ENCODE measurements around the gene NECTIN4. TPM values are rescaled to one million over a fixed set of nuclear protein-coding genes. Genes with fewer than 3 reads are reported as not detected.

The NECTIN4 gene
- total and polyA plus RNA-seq, 7 experiments from 2014 or later = not detected

DNA sequence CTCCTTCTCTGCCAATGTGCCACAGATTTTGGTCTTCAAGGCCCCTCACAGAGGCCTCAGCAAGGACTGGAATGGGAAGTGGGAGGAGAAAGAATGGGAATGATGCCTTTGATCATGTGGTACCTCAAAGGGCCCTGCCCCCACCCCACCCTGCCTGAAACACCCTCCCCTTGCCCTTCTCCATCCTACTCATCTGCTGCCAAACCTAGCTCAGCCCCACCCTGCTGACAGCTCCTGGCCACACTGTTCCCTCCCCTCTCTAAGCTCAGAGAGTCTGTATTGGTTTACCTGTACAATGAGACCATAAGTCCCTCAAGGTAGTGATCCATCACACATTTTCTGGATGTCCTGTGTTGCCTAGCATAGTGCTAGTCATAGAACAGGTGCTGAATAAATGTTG, 12.9 kb downstream of the NECTIN4 start:
- Mint-ChIP-seq H3K4me3 (no peak overlapping the region), H3K4me1 (peaks cover 6 to 19% (median 13%) of the 10 kb centered on the region in 7 donors), H3K9me3 (peaks cover 0 to 1% (median 0%) of the 10 kb centered on the region in 11 donors), H3K36me3 (no peaks in the 10 kb centered on the region), H3K27me3 (no peaks in the 10 kb centered on the region), H3K27ac (no peak overlapping the region)
- DNase-seq (no peak), ATAC-seq (no peak)
- intact Hi-C loops (cut with micrococcal nuclease) = no loop called here
- ChIA-PET POLR2A (interaction anchor here (1.2 kb wide), 1 partner anchor 26 kb away, joined by 6 read pairs; no protein-coding TSS in a partner anchor), CTCF (interaction anchor here (0.8 to 1.3 kb wide), 2 partner anchors 11 to 20 kb away, joined by 3 read pairs; no protein-coding TSS in a partner anchor)
- no peaks in the 10 kb centered on the region for H3K9me3 ChIP-seq (ENCODE audit: control insufficient read depth in 2 of 3, low read length in 3 of 3)
- H3K36me3 ChIP-seq (ENCODE audit: control insufficient read depth in 2 of 3, insufficient read depth in 3 of 3, low read length in 3 of 3) = no peaks in the 10 kb centered on the region
- H3K27me3 ChIP-seq (ENCODE audit: control insufficient read depth in 2 of 2, insufficient read depth in 2 of 2, low read length in 2 of 2) = no peaks in the 10 kb centered on the region
- H3K27ac ChIP-seq (ENCODE audit: low read depth, low read length) = no peak overlapping the region
- H3K4me1 ChIP-seq (ENCODE audit: control insufficient read depth in 2 of 2, insufficient read depth in 2 of 2, low read length in 2 of 2) = peaks cover 0 to 7% of the 10 kb centered on the region in 2 donors
- H3K4me3 ChIP-seq (ENCODE audit: low read length) = no peak overlapping the region

DNA sequence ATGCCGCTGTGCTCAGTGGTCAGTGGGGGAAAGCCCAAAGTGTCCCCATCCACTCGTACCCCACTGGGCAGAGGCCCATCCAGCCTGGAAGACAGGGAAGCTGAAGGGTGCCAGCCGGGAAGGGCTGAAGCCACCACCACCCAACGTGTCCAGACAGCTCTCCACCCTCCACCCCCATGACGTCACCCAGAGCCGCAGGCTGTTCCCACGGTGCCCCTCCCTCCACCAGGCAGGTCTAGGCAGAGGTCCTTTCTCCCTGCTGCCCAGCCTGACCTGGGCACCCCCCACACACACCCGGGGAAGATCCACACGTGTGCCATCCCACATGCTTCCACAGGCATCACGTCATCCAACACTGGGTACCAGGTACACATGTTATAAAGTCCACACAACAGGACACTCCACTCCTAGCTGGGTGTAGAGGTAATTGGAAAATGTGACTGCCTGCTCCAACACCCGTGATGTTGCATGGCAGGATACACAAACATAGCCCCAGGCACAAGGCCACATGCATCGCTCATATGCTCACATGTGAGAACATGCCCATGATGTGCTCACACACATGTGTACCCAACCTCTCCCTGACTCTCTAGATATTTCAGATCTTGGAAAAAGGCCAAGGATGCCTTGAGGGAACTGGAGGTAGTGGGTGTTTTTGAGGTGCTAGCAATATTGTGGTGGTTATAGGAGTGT, 14.5 kb downstream of the NECTIN4 start:
- peaks cover 9 to 23% of the 10 kb centered on the region in 2 donors for H3K4me1 ChIP-seq (ENCODE audit: control insufficient read depth in 2 of 2, insufficient read depth in 2 of 2, low read length in 2 of 2)
- no peak overlapping the region for H3K4me3 ChIP-seq (ENCODE audit: low read length)
- ChIA-PET CTCF (interaction anchor here (0.9 kb wide), 1 partner anchor 42 kb away, joined by 3 read pairs; no protein-coding TSS in a partner anchor), POLR2A (interaction anchor here (0.8 to 10.9 kb wide), 2 partner anchors 23 to 30 kb away, joined by 3 to 377 read pairs; partner anchors contain the start of genes KLHDC9, TSTD1 and USF1)
- H3K36me3 ChIP-seq (ENCODE audit: control insufficient read depth in 2 of 3, insufficient read depth in 3 of 3, low read length in 3 of 3) = no peaks in the 10 kb centered on the region
- ATAC-seq = no peak
- Mint-ChIP-seq H3K36me3 (no peaks in the 10 kb centered on the region), H3K27me3 (no peaks in the 10 kb centered on the region), H3K4me1 (peaks cover 11 to 32% (median 29%) of the 10 kb centered on the region in 7 donors), H3K4me3 (no peak overlapping the region), H3K9me3 (peaks cover 0 to 1% (median 0%) of the 10 kb centered on the region in 11 donors), H3K27ac (peak overlapping the region in 2 of 9 donors; percentile 14 to 38)
- no peak overlapping the region for H3K27ac ChIP-seq (ENCODE audit: low read depth, low read length)
- DNase-seq = no peak
- H3K27me3 ChIP-seq (ENCODE audit: control insufficient read depth in 2 of 2, insufficient read depth in 2 of 2, low read length in 2 of 2) = no peaks in the 10 kb centered on the region
- H3K9me3 ChIP-seq (ENCODE audit: control insufficient read depth in 2 of 3, low read length in 3 of 3) = no peaks in the 10 kb centered on the region
- intact Hi-C loops (cut with micrococcal nuclease) = no loop called here

DNA sequence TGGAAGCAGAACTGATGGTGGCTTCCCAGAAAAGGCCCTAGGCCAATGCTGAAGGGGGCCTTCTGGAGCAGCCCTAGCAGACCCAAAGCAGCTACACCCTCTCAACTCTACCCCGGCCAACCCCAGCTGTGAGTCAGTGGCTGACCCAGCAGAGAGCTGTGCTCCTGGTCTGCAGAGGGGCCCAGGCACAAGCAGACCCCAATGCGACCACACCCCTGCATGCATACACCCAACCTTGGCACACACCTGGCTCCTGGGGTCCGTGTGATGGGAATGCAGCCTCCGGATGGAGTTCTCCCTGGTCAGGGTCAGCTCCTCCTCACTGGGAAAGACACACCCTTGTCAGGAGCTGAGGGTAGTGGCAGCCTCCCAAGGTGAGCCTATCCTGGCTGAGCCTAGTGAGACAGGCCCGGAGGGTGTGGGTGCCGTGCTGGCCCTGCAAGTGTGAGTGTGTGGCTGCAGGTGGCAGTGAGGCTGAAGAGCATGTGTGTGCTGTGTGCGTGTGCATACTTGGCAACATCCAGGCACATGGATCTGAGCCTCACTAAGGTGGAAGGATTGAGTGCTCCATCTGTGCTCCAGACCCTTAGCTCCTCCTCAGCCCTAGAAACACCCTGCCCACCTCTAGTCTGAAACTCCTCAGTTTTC, 15.8 kb downstream of the NECTIN4 start:
- Histone ChIP-seq H3K27ac (ENCODE audit: low read depth, low read length) (no peak overlapping the region), H3K4me1 (ENCODE audit: control insufficient read depth in 2 of 2, insufficient read depth in 2 of 2, low read length in 2 of 2) (peaks cover 10 to 23% of the 10 kb centered on the region in 2 donors), H3K36me3 (ENCODE audit: control insufficient read depth in 2 of 3, insufficient read depth in 3 of 3, low read length in 3 of 3) (peaks cover 0 to 8% (median 0%) of the 10 kb centered on the region in 3 experiments), H3K27me3 (ENCODE audit: control insufficient read depth in 2 of 2, insufficient read depth in 2 of 2, low read length in 2 of 2) (no peaks in the 10 kb centered on the region), H3K4me3 (ENCODE audit: low read length) (no peak overlapping the region), H3K9me3 (ENCODE audit: control insufficient read depth in 2 of 3, low read length in 3 of 3) (no peaks in the 10 kb centered on the region)
- ChIA-PET POLR2A (interaction anchor here (10.9 kb wide), 1 partner anchor 29 kb away, joined by 377 read pairs; the partner anchor contains the start of genes TSTD1 and USF1), CTCF (interaction anchor here (0.6 to 6.7 kb wide), 5 partner anchors 8 to 275 kb away, joined by 3 to 120 read pairs (median 4); partner anchors contain the start of gene KLHDC9)
- no peak for DNase-seq
- Mint-ChIP-seq H3K9me3 (peaks cover 0 to 1% (median 0%) of the 10 kb centered on the region in 11 donors), H3K27me3 (no peaks in the 10 kb centered on the region), H3K4me1 (peaks cover 11 to 34% (median 30%) of the 10 kb centered on the region in 7 donors), H3K36me3 (peaks cover 0 to 10% (median 0%) of the 10 kb centered on the region in 5 donors), H3K27ac (peak overlapping the region in 4 of 9 donors; percentile 25 to 94 (median 46)), H3K4me3 (no peak overlapping the region)
- intact Hi-C loops (cut with micrococcal nuclease) = no loop called here
- no peak for ATAC-seq

DNA sequence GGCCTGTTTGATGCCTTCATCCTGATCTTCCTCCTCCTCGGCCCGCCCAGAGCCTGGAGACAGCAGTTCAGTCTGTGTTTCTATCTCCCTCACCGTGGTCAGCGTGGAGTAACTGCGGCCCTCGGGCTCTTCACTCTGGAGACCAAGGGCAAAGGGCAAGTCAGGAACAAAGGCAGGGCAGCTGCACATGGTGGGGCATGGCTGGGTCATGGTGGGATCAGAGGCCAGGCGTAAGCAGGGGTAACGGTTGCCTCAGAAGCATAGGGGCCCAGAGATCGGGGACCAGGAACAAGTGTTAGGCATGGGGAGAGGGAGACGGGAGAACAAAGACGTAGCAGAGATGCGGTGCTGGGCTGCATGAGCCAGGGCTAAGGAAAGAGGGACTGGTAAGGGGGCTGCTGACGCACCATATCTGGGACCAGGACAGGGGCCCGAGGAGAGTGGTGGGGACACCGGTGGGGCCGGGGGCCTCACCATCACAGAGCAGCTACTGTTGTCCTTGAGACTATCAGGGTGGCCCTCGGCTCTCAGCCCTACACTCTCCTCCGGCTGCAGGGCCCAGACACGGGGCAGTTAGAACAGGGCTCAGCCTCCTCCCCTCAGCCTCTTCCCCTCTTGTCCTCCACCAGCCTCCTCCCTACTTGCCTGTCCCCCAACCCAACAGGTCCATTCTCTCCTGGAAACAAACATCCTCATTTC, 16.5 kb downstream of the NECTIN4 start:
- H3K27me3 Mint-ChIP-seq = no peaks in the 10 kb centered on the region
- DNase-seq (no peak), ATAC-seq (no peak)
- peaks cover 12 to 39% (median 34%) of the 10 kb centered on the region in 7 donors for H3K4me1 Mint-ChIP-seq
- H3K36me3 ChIP-seq (ENCODE audit: control insufficient read depth in 2 of 3, insufficient read depth in 3 of 3, low read length in 3 of 3) = peaks cover 0 to 8% (median 0%) of the 10 kb centered on the region in 3 experiments
- H3K27ac ChIP-seq (ENCODE audit: low read depth, low read length) = no peak overlapping the region
- intact Hi-C loops (cut with micrococcal nuclease) = no loop called here
- ChIA-PET POLR2A (interaction anchor here (1.1 to 10.9 kb wide), 2 partner anchors 24 to 28 kb away, joined by 3 to 377 read pairs; partner anchors contain the start of genes TSTD1 and USF1), CTCF (interaction anchor here (0.6 to 6.7 kb wide), 7 partner anchors 7 to 32 kb away, joined by 3 to 120 read pairs (median 4); partner anchors contain the start of genes KLHDC9, NECTIN4, TSTD1 and USF1)
- H3K9me3 ChIP-seq (ENCODE audit: control insufficient read depth in 2 of 3, low read length in 3 of 3) = no peaks in the 10 kb centered on the region
- H3K4me3 Mint-ChIP-seq = no peak overlapping the region
- no peak overlapping the region for H3K4me3 ChIP-seq (ENCODE audit: low read length)
- peaks cover 0 to 17% (median 2%) of the 10 kb centered on the region in 5 donors for H3K36me3 Mint-ChIP-seq
- H3K4me1 ChIP-seq (ENCODE audit: control insufficient read depth in 2 of 2, insufficient read depth in 2 of 2, low read length in 2 of 2) = peaks cover 10 to 25% of the 10 kb centered on the region in 2 donors
- H3K27me3 ChIP-seq (ENCODE audit: control insufficient read depth in 2 of 2, insufficient read depth in 2 of 2, low read length in 2 of 2) = no peaks in the 10 kb centered on the region
- H3K9me3 Mint-ChIP-seq = peaks cover 0 to 1% (median 0%) of the 10 kb centered on the region in 11 donors
- H3K27ac Mint-ChIP-seq = peak overlapping the region in 5 of 9 donors; percentile 25 to 95 (median 65)

DNA sequence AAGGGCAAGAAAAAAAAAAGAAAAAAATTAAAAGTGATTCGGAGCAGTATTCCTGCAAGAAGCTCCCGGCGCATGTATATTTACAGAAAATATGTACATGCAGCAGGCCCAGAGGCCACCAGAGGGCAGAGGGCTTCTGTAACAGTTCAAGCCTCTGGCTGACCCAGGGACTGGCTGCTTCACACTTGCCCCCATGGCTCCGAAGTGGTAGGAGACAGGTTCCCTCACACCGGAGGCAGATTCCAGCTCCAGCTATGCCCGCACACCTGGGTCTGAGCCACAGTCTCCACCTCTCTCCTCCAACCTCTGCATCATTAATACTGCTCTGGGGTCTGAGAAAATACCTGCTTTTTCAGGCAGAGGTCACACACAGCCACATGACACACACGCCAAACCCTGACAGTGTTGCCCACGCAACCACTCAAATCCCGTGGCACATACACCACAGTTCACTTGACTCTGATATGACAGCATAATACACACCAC, 17.4 kb downstream of the NECTIN4 start:
- peaks cover 0 to 8% (median 0%) of the 10 kb centered on the region in 3 experiments for H3K36me3 ChIP-seq (ENCODE audit: control insufficient read depth in 2 of 3, insufficient read depth in 3 of 3, low read length in 3 of 3)
- Mint-ChIP-seq H3K27me3 (no peaks in the 10 kb centered on the region), H3K36me3 (peaks cover 3 to 25% (median 6%) of the 10 kb centered on the region in 5 donors), H3K4me3 (peak overlapping the region in 4 of 10 donors; percentile 11 to 46 (median 19)), H3K4me1 (peaks cover 21 to 47% (median 42%) of the 10 kb centered on the region in 7 donors), H3K27ac (peak overlapping the region; percentile 27 to 99 (median 91)), H3K9me3 (peaks cover 0 to 1% (median 0%) of the 10 kb centered on the region in 11 donors)
- H3K27me3 ChIP-seq (ENCODE audit: control insufficient read depth in 2 of 2, insufficient read depth in 2 of 2, low read length in 2 of 2) = no peaks in the 10 kb centered on the region
- no peak for ATAC-seq
- DNase-seq = peak; percentile 18 to 50 (median 43)
- no peak overlapping the region for H3K4me3 ChIP-seq (ENCODE audit: low read length)
- intact Hi-C loops (cut with micrococcal nuclease) = loop anchor here in 1 of 2 donors (1.0 kb wide), 1 partner anchor 67 kb away; no protein-coding TSS in a partner anchor
- H3K4me1 ChIP-seq (ENCODE audit: control insufficient read depth in 2 of 2, insufficient read depth in 2 of 2, low read length in 2 of 2) = peaks cover 19 to 31% of the 10 kb centered on the region in 2 donors
- H3K9me3 ChIP-seq (ENCODE audit: control insufficient read depth in 2 of 3, low read length in 3 of 3) = no peaks in the 10 kb centered on the region
- CTCF ChIA-PET = interaction anchor here (0.7 to 6.7 kb wide), 4 partner anchors 26 to 105 kb away, joined by 3 to 120 read pairs (median 39); partner anchors contain the start of genes KLHDC9, TSTD1 and USF1
- no peak overlapping the region for H3K27ac ChIP-seq (ENCODE audit: low read depth, low read length)
- POLR2A ChIA-PET = interaction anchor here (0.5 to 10.9 kb wide), 6 partner anchors 16 to 237 kb away, joined by 3 to 377 read pairs (median 20); partner anchors contain the start of genes DEDD, KLHDC9, TSTD1 and USF1
